ENCODE results near the gene EPC1. TPM values are rescaled to one million over a fixed set of nuclear protein-coding genes. Genes with fewer than 3 reads are reported as not detected.

Gene EPC1
- total and polyA plus RNA-seq, 9 of the 15 experiments (the other 6 are each of a cell fraction or from before 2014, with no cell fraction given) = 7.0 to 43.6 (median 16.1) TPM

- TF ChIP-seq CUX1 (CRISPR knock-in tag; IDR thresholded peaks at IDR 0.05) = peak; percentile 75; the same call in 1 of the 2 replicates
- TF ChIP-seq ZNF232 (CRISPR knock-in tag; IDR thresholded peaks at IDR 0.05) = no peak
- no peak for TF ChIP-seq ZNF124 (CRISPR knock-in tag; IDR thresholded peaks at IDR 0.05)
- peak; percentile 55 for TF ChIP-seq NFRKB (IDR thresholded peaks at IDR 0.05; ENCODE audit: low read depth)
- no peak for TF ChIP-seq REST (IDR thresholded peaks at IDR 0.05; ENCODE audit: borderline replicate concordance)
- TF ChIP-seq REST (CRISPR knock-in tag; IDR thresholded peaks at IDR 0.05; ENCODE audit: low read depth) = no peak
- peak; percentile 42; the same call in 1 of the 2 replicates for TF ChIP-seq CREM (IDR thresholded peaks at IDR 0.05; ENCODE audit: low read depth)
- TF ChIP-seq ZNF696 (CRISPR knock-in tag; conservative IDR thresholded peaks at IDR 0.05) = no peak
- no peak for TF ChIP-seq ZNF583 (CRISPR knock-in tag; IDR thresholded peaks at IDR 0.05)
- TF ChIP-seq ZNF324 (CRISPR knock-in tag; IDR thresholded peaks at IDR 0.05) = no peak
- TF ChIP-seq NR2C1 (IDR thresholded peaks at IDR 0.05) = peak; percentile 32; the same call in 1 of the 2 replicates
- TF ChIP-seq NR2C1 (tag; IDR thresholded peaks at IDR 0.05) = no peak
- no peak for TF ChIP-seq ZNF140 (CRISPR knock-in tag; IDR thresholded peaks at IDR 0.05)
- TF ChIP-seq GABPB2 (CRISPR knock-in tag; conservative IDR thresholded peaks at IDR 0.05) = no peak
- TF ChIP-seq NFATC3 (IDR thresholded peaks at IDR 0.05) = no peak
- TF ChIP-seq ZNF717 (CRISPR knock-in tag; IDR thresholded peaks at IDR 0.05) = no peak
- no peak for TF ChIP-seq SMAD1 (IDR thresholded peaks at IDR 0.05; ENCODE audit: low read depth, low read length, partially characterized antibody)
Observed at GRCh38 chr10:32377458-32378259, 30.7 kb upstream of the EPC1 start (continued).

All from K562 (cell line).